HepG2 (cell line): ENCODE data around the gene FAM174C. TPM values are rescaled to one million over a fixed set of nuclear protein-coding genes. Genes with fewer than 3 reads are reported as not detected.

Experiments
- ATAC-seq: fragments of 200-7000 bp; cut with Tn5 transposase; 3 replicates; pipeline ENCODE4 v1.9.1; 2020; ENCODE audit warnings: mild to moderate bottlenecking, moderate library complexity
- BruUV-seq: library from RNA; stranded (reverse); fragments of 400-500 nt; replicated peaks from 2 replicates; lab custom pipeline; 2021; lab: Mats Ljungman, UMichigan
- CTCF ChIA-PET: fragments of 300-600 bp; formaldehyde crosslinking; extraction: SDS; loops from one replicate; lab custom pipeline; 2021; ENCODE audit warnings: low total read pairs, inconsistent platforms, low intra/inter-chr PET ratio; lab: Yijun Ruan, JAX
- POLR2A ChIA-PET: fragments of 350-600 bp; sonication (Branson Sonifier 250); formaldehyde crosslinking; loops from one replicate; lab custom pipeline; 2020; ENCODE audit warnings: antibody characterized with exemption, inconsistent platforms; lab: Yijun Ruan, JAX
- DNase-seq: peaks from one replicate; pipeline ENCODE4 v3.0.0-alpha.2; 2015; ENCODE audit warnings: low spot score
- FAIRE-seq: peaks from 3 replicates; lab custom pipeline; 2011; peaks lifted over from hg19 to GRCh38; lab: Jason Lieb, UNC
- H2AFZ ChIP-seq: one replicate; pipeline ENCODE4 v1.6.1; 2011; ENCODE audit warnings: low read length, inconsistent platforms
- H3K27ac ChIP-seq: fragments of 300-600 bp; 3 replicates; pipeline ENCODE4 v1.8.0; 2011; ENCODE audit warnings: mixed run types, mild to moderate bottlenecking, mixed read lengths, low read length, inconsistent platforms; ENCODE audit not compliant: insufficient read depth; ENCODE audit errors: extremely low read length
- H3K27me3 ChIP-seq, 2 experiments: fragments of 200-600 bp in 1 of 2; 2 replicates in 1 of 2; 3 replicates in 1 of 2; pipeline versions ENCODE4 v1.6.0 to v1.8.0; 2011; ENCODE audit warnings: low read length in 2 of 2, mild to moderate bottlenecking in 2 of 2, moderate library complexity in 2 of 2, inconsistent platforms in 1 of 2; ENCODE audit not compliant: insufficient read depth in 2 of 2, control insufficient read depth in 1 of 2
- H3K36me3 ChIP-seq, 2 experiments: fragments of 200-600 bp in 1 of 2; replicated peaks in 1 of 2; 2 replicates in 1 of 2; 3 replicates in 1 of 2; pipeline versions ENCODE4 v1.5.1 to v1.8.0; 2011; ENCODE audit warnings: low read length in 2 of 2, inconsistent platforms in 1 of 2; ENCODE audit not compliant: insufficient read depth in 2 of 2, control insufficient read depth in 1 of 2
- H3K4me1 ChIP-seq: 2 replicates; pipeline ENCODE4 v1.5.1; 2012; ENCODE audit warnings: low read length, inconsistent platforms; ENCODE audit not compliant: insufficient read depth
- H3K4me2 ChIP-seq: 2 replicates; pipeline ENCODE4 v1.6.0; 2011; ENCODE audit warnings: low read depth, low read length, inconsistent platforms
- H3K4me3 ChIP-seq, 3 experiments: fragments of 200-600 bp in 1 of 3; sonication (generic), shearing (Covaris generic) in 1 of 3; replicated peaks in 1 of 3; 2 replicates each; pipeline ENCODE4 v1.5.1; 2011 to 2016; ENCODE audit warnings: low read length in 3 of 3, inconsistent platforms in 2 of 3, low read depth in 2 of 3, mild to moderate bottlenecking in 2 of 3, control low read depth in 1 of 3, mixed read lengths in 1 of 3; ENCODE audit not compliant: insufficient read depth in 1 of 3
- H3K79me2 ChIP-seq: one replicate; pipeline ENCODE4 v1.6.1; 2011; ENCODE audit warnings: low read length, inconsistent platforms; ENCODE audit not compliant: insufficient read depth
- H3K9ac ChIP-seq: 2 replicates; pipeline ENCODE4 v1.6.0; 2011; ENCODE audit warnings: mild to moderate bottlenecking, low read depth, low read length, inconsistent platforms; ENCODE audit not compliant: insufficient read depth
- H3K9me3 ChIP-seq: 2 replicates; pipeline ENCODE4 v1.5.1; 2012; ENCODE audit warnings: mild to moderate bottlenecking, low read length
- H4K20me1 ChIP-seq: 2 replicates; pipeline ENCODE4 v1.6.0; 2011; ENCODE audit warnings: inconsistent platforms, mild to moderate bottlenecking, low read length, moderate library complexity; ENCODE audit not compliant: insufficient read depth
- ELK4 ChIP-seq: sonication (generic); formaldehyde crosslinking; IDR thresholded peaks from 2 replicates; pipeline ENCODE4 v1.9.0; 2021; ENCODE audit warnings: missing genetic modification reagents, borderline replicate concordance
- FOSL2 ChIP-seq: sonication (generic); formaldehyde crosslinking; IDR thresholded peaks from 2 replicates; pipeline ENCODE4 v1.4.0; 2020; ENCODE audit warnings: missing genetic modification reagents
- HNRNPL ChIP-seq: fragments of 200-400 bp; formaldehyde crosslinking; IDR thresholded peaks from 2 replicates; pipeline ENCODE4 v1.6.1; 2017; ENCODE audit warnings: mild to moderate bottlenecking, low read depth, low read length
- HNRNPLL ChIP-seq: fragments of 200-400 bp; formaldehyde crosslinking; IDR thresholded peaks from 2 replicates; pipeline ENCODE4 v1.6.1; 2017; ENCODE audit warnings: mild to moderate bottlenecking, low read depth, low read length; ENCODE audit not compliant: poor library complexity, severe bottlenecking
- KAT7 ChIP-seq: IDR thresholded peaks from 2 replicates; pipeline ENCODE4 v1.6.1; 2018; ENCODE audit warnings: borderline replicate concordance, missing compliant biosample characterization
- MAX ChIP-seq: IDR thresholded peaks from 2 replicates; pipeline ENCODE4 v1.6.1; 2012; ENCODE audit warnings: inconsistent platforms
- MNT ChIP-seq: fragments of 450-650 bp; IDR thresholded peaks from 2 replicates; pipeline ENCODE4 v1.6.1; 2016
- MYC ChIP-seq: sonication (generic); formaldehyde crosslinking; IDR thresholded peaks from 2 replicates; pipeline ENCODE4 v1.9.0; 2021; ENCODE audit warnings: missing genetic modification reagents, borderline replicate concordance
- NFRKB ChIP-seq: fragments of 450-650 bp; IDR thresholded peaks from 2 replicates; pipeline ENCODE4 v1.6.1; 2017
- RXRB ChIP-seq: IDR thresholded peaks from 2 replicates; pipeline ENCODE4 v1.6.1; 2016; ENCODE audit warnings: borderline replicate concordance, missing genetic modification reagents, missing compliant biosample characterization
- SAP130 ChIP-seq: IDR thresholded peaks from 2 replicates; pipeline ENCODE4 v1.6.1; 2016; ENCODE audit warnings: low read depth
- SP5 ChIP-seq: IDR thresholded peaks from 2 replicates; pipeline ENCODE4 v1.6.1; 2016; ENCODE audit warnings: low read depth, borderline replicate concordance
- SRSF1 ChIP-seq: fragments of 200-400 bp; formaldehyde crosslinking; optimal IDR thresholded peaks from 2 replicates; pipeline ENCODE3; 2017; ENCODE audit warnings: mild to moderate bottlenecking, low read depth, low read length, moderate library complexity
- TBX2 ChIP-seq: sonication (generic); formaldehyde crosslinking; IDR thresholded peaks from 2 replicates; pipeline ENCODE4 v1.5.0; 2020; ENCODE audit warnings: missing genetic modification reagents, mild to moderate bottlenecking, borderline replicate concordance
- ZFP36 ChIP-seq: fragments of 150-350 bp; IDR thresholded peaks from 2 replicates; pipeline ENCODE4 v1.6.1; 2018; ENCODE audit warnings: borderline replicate concordance, low read length, low read depth; ENCODE audit not compliant: partially characterized antibody
- ZKSCAN5 ChIP-seq: sonication (generic); formaldehyde crosslinking; IDR thresholded peaks from 2 replicates; pipeline ENCODE4 v1.5.1; 2020; ENCODE audit warnings: mild to moderate bottlenecking, missing genetic modification reagents
- ZKSCAN8 ChIP-seq: IDR thresholded peaks from 2 replicates; pipeline ENCODE4 v1.6.1; 2016; ENCODE audit warnings: borderline replicate concordance, missing genetic modification reagents, missing compliant biosample characterization
- ZNF3 ChIP-seq: IDR thresholded peaks from 2 replicates; pipeline ENCODE4 v1.7.0; 2017; ENCODE audit warnings: inconsistent platforms
- ZNF331 ChIP-seq: sonication (generic); formaldehyde crosslinking; IDR thresholded peaks from 2 replicates; pipeline ENCODE4 v1.4.0; 2020; ENCODE audit warnings: missing genetic modification reagents
- ZNF333 ChIP-seq: sonication (generic); formaldehyde crosslinking; IDR thresholded peaks from 2 replicates; pipeline ENCODE4 v1.4.0; 2020; ENCODE audit warnings: mild to moderate bottlenecking, missing genetic modification reagents, borderline replicate concordance
- ZNF652 ChIP-seq: IDR thresholded peaks from 2 replicates; pipeline ENCODE4 v1.6.1; 2016; ENCODE audit warnings: low read depth, borderline replicate concordance
- WGBS: methylation state at CpG from one replicate; pipeline ENCODE4 v1.1.6; 2017; ENCODE audit warnings: low lambda C conversion rate; 5-methylcytosine and 5-hydroxymethylcytosine counted together
- in situ Hi-C: cut with HindIII; loops from 2 replicates; pipeline ENCODE4 v1.10.0; 2017; ENCODE audit warnings: low pct_unique_long_range_greater_than_20kb; ENCODE audit not compliant: extremely low pct_ligation_motif_present
- intact Hi-C: fragments of 100-400 bp; cut with micrococcal nuclease; formaldehyde crosslinking; loops from one replicate; pipeline ENCODE4 v1.10.0; 2022; ENCODE audit not compliant: unreplicated experiment
- polyA plus RNA-seq, 8 experiments: library from polyadenylated mRNA; depleted of rRNA in 3 of 8; stranded (reverse) in 7 of 8; unstranded in 1 of 8; fragments of >200 nt; fragmentation: Illumina TruSeq in 4 of 8; extraction: Trizol in 4 of 8; gene quantifications; 2 replicates each; pipeline versions ENCODE4 v1.2.1 to v1.2.3, GENCODE V29; 2011 to 2016; ENCODE audit warnings: low read depth in 4 of 8, missing spikeins in 1 of 8, mixed read lengths in 1 of 8; ENCODE audit not compliant: insufficient read depth in 1 of 8
- total RNA-seq, 5 experiments: library from RNA; depleted of rRNA; stranded (reverse); fragments of >200 nt; fragmentation: Illumina TruSeq; extraction: Trizol; gene quantifications; 2 replicates each; pipeline ENCODE4 v1.2.3, GENCODE V29; 2016; ENCODE audit warnings: low read depth in 1 of 5

Gene FAM174C
- total and polyA plus RNA-seq, 2 of the 13 experiments (the other 11 are each of a cell fraction or from before 2014, with no cell fraction given), result 19.5 to 31.3 TPM

GRCh38 chr19:1291761-1292418 is 16.6 kb downstream of the FAM174C start:
- Histone ChIP-seq H3K79me2 (peaks cover 45% of the 10 kb centered on the region), H3K9me3 (no peaks in the 10 kb centered on the region), H3K4me1 (peaks cover 61% of the 10 kb centered on the region), H3K4me2 (peak overlapping the region; percentile 89), H4K20me1 (no peaks in the 10 kb centered on the region), H3K27me3 (no peaks in the 10 kb centered on the region), H2AFZ (no peak overlapping the region), H3K4me3 (peak overlapping the region; percentile 25 to 75 (median 63); a peak in 3 of 6 replicates), H3K27ac (peak overlapping the region; percentile 91), H3K36me3 (peaks cover 0 to 5% of the 10 kb centered on the region in 2 experiments; a peak in 3 of 5 replicates), H3K9ac (peak overlapping the region; percentile 76)
- ATAC-seq, result peak; percentile 53
- no peak for DNase-seq
- ChIA-PET POLR2A (interaction anchor here (0.6 to 1.8 kb wide), 13 partner anchors 8 to 199 kb away, joined by 3 to 15 read pairs (median 5); partner anchors contain the start of genes CIRBP, FAM174C and REEP6), CTCF (no interaction called here)
- 35% methylated on average over 18 of the region's 25 CpGs for WGBS
- in situ Hi-C loops, result no loop called here
- BruUV-seq, result no TSS peak
- intact Hi-C loops, result no loop called here
- peak; percentile 61 for FAIRE-seq
- TF ChIP-seq RXRB, result peak; percentile 24; the same call in 1 of the 2 replicates
- peak; percentile 68; the same call in 1 of the 2 replicates for TF ChIP-seq ZNF333 (CRISPR knock-in tag)
- peak; percentile 56 for TF ChIP-seq FOSL2 (CRISPR knock-in tag)
- TF ChIP-seq ZKSCAN8, result peak; percentile 92; the same call in 1 of the 2 replicates
- TF ChIP-seq KAT7 (CRISPR knock-in tag), result 0 out of 2 replicates have a peak, but pooled peaks have one; percentile 12
- TF ChIP-seq ZKSCAN5 (CRISPR knock-in tag), result no peak
- TF ChIP-seq HNRNPL, result peak; percentile 84
- 0 out of 2 replicates have a peak, but pooled peaks have one; percentile 16 for TF ChIP-seq ZNF331 (CRISPR knock-in tag)
- TF ChIP-seq MAX, result 0 out of 2 replicates have a peak, but pooled peaks have one; percentile 27
- peak; percentile 21; the same call in 1 of the 2 replicates for TF ChIP-seq ZNF3 (CRISPR knock-in tag)
- TF ChIP-seq ZFP36, result peak; percentile 83
- no peak for TF ChIP-seq ELK4 (CRISPR knock-in tag)
- TF ChIP-seq MNT, result no peak
- TF ChIP-seq SP5, result peak; percentile 42; the same call in 1 of the 2 replicates
- TF ChIP-seq HNRNPLL, result peak; percentile 1
- peak; percentile 45; the same call in 1 of the 2 replicates for TF ChIP-seq MYC (CRISPR knock-in tag)
- no peak for TF ChIP-seq NFRKB
- TF ChIP-seq TBX2 (CRISPR knock-in tag), result peak; percentile 32; the same call in 1 of the 2 replicates
- TF ChIP-seq SRSF1, result no peak
- TF ChIP-seq ZNF652, result peak; percentile 84
- peak; percentile 61 for TF ChIP-seq SAP130 (CRISPR knock-in tag)
